Brain microvascular endothelial cell (primary cell): Measurements from ENCODE around the gene UBL3.

Experiments
- DNase-seq: peaks from one replicate; pipeline ENCODE4 v3.0.0-alpha.2; 2020
- H3K27ac ChIP-seq: fragments of 250-450 bp; sonication (Bioruptor Pico); 2 replicates; pipeline ENCODE4 v1.5.1; 2020; ENCODE audit warnings: mild to moderate bottlenecking, moderate library complexity
- H3K27me3 ChIP-seq: fragments of 250-450 bp; sonication (Bioruptor Pico); replicated peaks from 2 replicates; pipeline ENCODE4 v1.5.1; 2020; ENCODE audit warnings: mild to moderate bottlenecking
- H3K36me3 ChIP-seq: fragments of 250-450 bp; sonication (Bioruptor Pico); replicated peaks from 2 replicates; pipeline ENCODE4 v1.5.1; 2020; ENCODE audit warnings: mild to moderate bottlenecking
- H3K4me3 ChIP-seq: 2 replicates; pipeline ENCODE4 v1.5.1; 2011; ENCODE audit warnings: low read depth, mild to moderate bottlenecking, control low read depth, low read length, moderate library complexity
- CTCF ChIP-seq: IDR thresholded peaks from 2 replicates; pipeline ENCODE4 v1.5.1; 2011; ENCODE audit warnings: low read depth, mild to moderate bottlenecking, moderate library complexity, low read length, control low read depth, inconsistent platforms; ENCODE audit errors: missing control alignments
- in situ Hi-C: cut with HindIII; loops from 2 replicates; pipeline ENCODE4 v1.10.0; 2017; ENCODE audit warnings: low sequenced_read_pairs, low pct_ligation_motif_present

UBL3 gene

GRCh38 chr13:29808264-29808663 is 42.2 kb downstream of the UBL3 start:
- no peak for TF ChIP-seq CTCF
- in situ Hi-C loops: no loop called here
- no peak overlapping the region for H3K27ac ChIP-seq
- no peaks in the 10 kb centered on the region for H3K36me3 ChIP-seq
- H3K27me3 ChIP-seq: no peaks in the 10 kb centered on the region
- H3K4me3 ChIP-seq: no peak overlapping the region
- no peak for DNase-seq

- H3K4me3 ChIP-seq: no peak overlapping the region
- in situ Hi-C loops: no loop called here
- no peak overlapping the region for H3K27ac ChIP-seq
- H3K27me3 ChIP-seq: no peaks in the 10 kb centered on the region
- no peak for TF ChIP-seq CTCF
- no peak for DNase-seq
- H3K36me3 ChIP-seq: no peaks in the 10 kb centered on the region
Observed at GRCh38 chr13:29805994-29806979, 44.1 kb downstream of the UBL3 start.

- no peak for DNase-seq
- Histone ChIP-seq H3K27me3 (no peaks in the 10 kb centered on the region), H3K4me3 (no peak overlapping the region), H3K36me3 (no peaks in the 10 kb centered on the region), H3K27ac (no peak overlapping the region)
- in situ Hi-C loops: no loop called here
- no peak for TF ChIP-seq CTCF
Observed at GRCh38 chr13:29803221-29803620, 47.2 kb downstream of the UBL3 start.

- Histone ChIP-seq H3K36me3 (no peaks in the 10 kb centered on the region), H3K27ac (no peak overlapping the region), H3K4me3 (no peak overlapping the region), H3K27me3 (no peaks in the 10 kb centered on the region)
- no peak for TF ChIP-seq CTCF
- no peak for DNase-seq
- in situ Hi-C loops: no loop called here
Observed at GRCh38 chr13:29802621-29803020, 47.8 kb downstream of the UBL3 start.

GRCh38 chr13:29801737-29802305 is 48.6 kb downstream of the UBL3 start:
- in situ Hi-C loops: no loop called here
- no peak overlapping the region for H3K27ac ChIP-seq

More at GRCh38 chr13:29801737-29802305, 48.6 kb downstream of the UBL3 start:
- TF ChIP-seq CTCF: no peak
- Histone ChIP-seq H3K36me3 (no peaks in the 10 kb centered on the region), H3K27me3 (no peaks in the 10 kb centered on the region), H3K4me3 (no peak overlapping the region)
- DNase-seq: no peak
